Keratinocyte (primary cell): ENCODE data around the gene HBQ1.

Experiments
- CTCF ChIP-seq, 3 experiments: IDR thresholded peaks in 1 of 3; conservative IDR thresholded peaks in 1 of 3; optimal IDR thresholded peaks in 1 of 3; 2 replicates in 2 of 3; 3 replicates in 1 of 3; pipeline versions ENCODE3 to v1.5.1; 2011; ENCODE audit warnings: low read length in 3 of 3, mild to moderate bottlenecking in 3 of 3, moderate library complexity in 2 of 3, control low read depth in 1 of 3, inconsistent platforms in 1 of 3; ENCODE audit not compliant: insufficient read depth in 2 of 3; ENCODE audit errors: extremely low read depth in 1 of 3
- EZH2 ChIP-seq: IDR thresholded peaks from one replicate; pipeline ENCODE4 v1.6.1; 2012; ENCODE audit warnings: inconsistent platforms, mild to moderate bottlenecking, low read length, moderate library complexity

GRCh38 chr16:133716-134115, 46.5 kb upstream of the HBQ1 start:
- TF ChIP-seq CTCF (optimal IDR thresholded peaks at IDR 0.05 in 1 of 3, IDR thresholded peaks at IDR 0.05 in 1 of 3, conservative IDR thresholded peaks at IDR 0.05 in 1 of 3; ENCODE audit: extremely low read depth in 1 of 3, insufficient read depth in 2 of 3, low read length in 3 of 3), result no peak
- no peak for TF ChIP-seq EZH2
